Measurements from ENCODE around the gene FAM177A1. TPM values are rescaled to one million over a fixed set of nuclear protein-coding genes. Genes with fewer than 3 reads are reported as not detected.
A peak's percentile ranks its signal among the peaks of the same experiment; 100 is the strongest.

FAM177A1 gene
- total and polyA plus RNA-seq, 9 of the 15 experiments (the other 6 are each of a cell fraction or from before 2014, with no cell fraction given), result 7.7 to 36.2 (median 29.9) TPM

- peak; percentile 98 for TF ChIP-seq RAD51 (IDR thresholded peaks at IDR 0.05; ENCODE audit: borderline replicate concordance, low read depth)
- peak in 1 of 2 experiments; percentile 59; a peak in 2 of 4 replicates for TF ChIP-seq HDAC1 (IDR thresholded peaks at IDR 0.05)
- TF ChIP-seq MNT (conservative IDR thresholded peaks at IDR 0.05), result peak; percentile 95
- no peak for TF ChIP-seq MITF (IDR thresholded peaks at IDR 0.05)
- TF ChIP-seq MLX (CRISPR knock-in tag; conservative IDR thresholded peaks at IDR 0.05), result no peak
- peak; percentile 59; the same call in 1 of the 2 replicates for TF ChIP-seq CREB3 (tag; conservative IDR thresholded peaks at IDR 0.05; ENCODE audit: low read depth)
- TF ChIP-seq ZNF644 (tag; IDR thresholded peaks at IDR 0.05; ENCODE audit: low read depth), result no peak
- no peak for TF ChIP-seq GABPB2 (CRISPR knock-in tag; conservative IDR thresholded peaks at IDR 0.05)
- TF ChIP-seq THAP7 (CRISPR knock-in tag; IDR thresholded peaks at IDR 0.05), result no peak
- TF ChIP-seq IFI16 (CRISPR knock-in tag; IDR thresholded peaks at IDR 0.05), result no peak
- TF ChIP-seq HNRNPLL (IDR thresholded peaks at IDR 0.05; ENCODE audit: low read depth, low read length, poor library complexity, severe bottlenecking), result peak; percentile 99
- no peak for TF ChIP-seq SREBF1 (IDR thresholded peaks at IDR 0.05; ENCODE audit: borderline replicate concordance, low read depth, low read length)
- no peak for TF ChIP-seq BACH1 (tag; IDR thresholded peaks at IDR 0.05)
- TF ChIP-seq NCOA2 (IDR thresholded peaks at IDR 0.05; ENCODE audit: partially characterized antibody in 2 of 2), result no peak
- no peak for TF ChIP-seq TRIM28 (IDR thresholded peaks at IDR 0.05)
- TF ChIP-seq ZBED1 (IDR thresholded peaks at IDR 0.05), result no peak
- no peak for TF ChIP-seq DEAF1 (CRISPR knock-in tag; IDR thresholded peaks at IDR 0.05)
- no peak for TF ChIP-seq PHF20 (IDR thresholded peaks at IDR 0.05; ENCODE audit: partially characterized antibody)
- peak; percentile 89 for TF ChIP-seq ZNF589 (CRISPR knock-in tag; IDR thresholded peaks at IDR 0.05; ENCODE audit: low read depth)
These were observed 76.0 kb downstream of the FAM177A1 start, which contains the start of the genes PPP2R3C and PRORP (continued) for GRCh38 chr14:35121887-35122695.

All from K562 (cell line).